ENCODE results near the gene RAB44. TPM values are rescaled to one million over a fixed set of nuclear protein-coding genes. Genes with fewer than 3 reads are reported as not detected.

RAB44 gene
- polyA plus RNA-seq, 4 donors: 0.07 to 0.22 (median 0.18) TPM; not detected in 1

GRCh38 chr6:36724514-36725390 is 27.1 kb downstream of the RAB44 start:
- Histone ChIP-seq H3K27ac (ENCODE audit: low read depth in 1 of 3, low read length in 2 of 3) (no peak overlapping the region), H3K36me3 (ENCODE audit: control insufficient read depth in 3 of 3, insufficient read depth in 2 of 3, low read depth in 1 of 3, low read length in 3 of 3) (no peaks in the 10 kb centered on the region), H3K4me3 (ENCODE audit: low read depth in 1 of 3, low read length in 3 of 3) (no peak overlapping the region), H3K27me3 (ENCODE audit: control insufficient read depth in 3 of 3, insufficient read depth in 3 of 3, low read length in 3 of 3) (no peaks in the 10 kb centered on the region), H3K4me1 (ENCODE audit: control insufficient read depth in 3 of 3, insufficient read depth in 2 of 3, low read depth in 1 of 3, low read length in 2 of 3) (no peaks in the 10 kb centered on the region), H3K9me3 (ENCODE audit: control insufficient read depth in 2 of 2, insufficient read depth in 1 of 2, low read depth in 1 of 2, low read length in 1 of 2) (no peaks in the 10 kb centered on the region)
- FAIRE-seq (no peak), DNase-seq (peak; percentile 84 to 86)
- WGBS, 3 donors: 40 to 55% (median 46%) methylated on average over 13 of the region's 13 CpGs

DNA sequence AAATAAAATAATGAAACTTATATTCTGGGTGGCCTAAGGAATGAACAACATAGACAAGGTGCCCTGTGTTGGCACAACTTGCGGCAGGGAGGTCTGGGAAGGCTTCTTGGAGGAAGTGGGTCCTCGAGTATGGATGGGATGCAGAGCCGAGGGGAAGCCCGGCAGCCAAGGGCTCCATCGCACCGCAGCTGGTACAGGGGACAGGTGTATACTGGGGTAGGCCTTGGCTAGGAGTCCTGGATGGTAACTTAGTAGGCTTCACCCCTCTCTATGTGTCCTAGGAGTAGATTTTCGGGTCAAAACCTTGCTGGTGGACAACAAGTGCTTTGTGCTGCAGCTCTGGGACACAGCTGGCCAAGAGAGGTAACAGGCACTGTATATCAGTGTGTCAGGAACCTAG is 28.0 kb downstream of the RAB44 start:
- Histone ChIP-seq H3K4me1 (ENCODE audit: control insufficient read depth in 3 of 3, insufficient read depth in 2 of 3, low read depth in 1 of 3, low read length in 2 of 3) (no peaks in the 10 kb centered on the region), H3K4me3 (ENCODE audit: low read depth in 1 of 3, low read length in 3 of 3) (no peak overlapping the region), H3K27ac (ENCODE audit: low read depth in 1 of 3, low read length in 2 of 3) (no peak overlapping the region), H3K27me3 (ENCODE audit: control insufficient read depth in 3 of 3, insufficient read depth in 3 of 3, low read length in 3 of 3) (no peaks in the 10 kb centered on the region), H3K36me3 (ENCODE audit: control insufficient read depth in 3 of 3, insufficient read depth in 2 of 3, low read depth in 1 of 3, low read length in 3 of 3) (no peaks in the 10 kb centered on the region), H3K9me3 (ENCODE audit: control insufficient read depth in 2 of 2, insufficient read depth in 1 of 2, low read depth in 1 of 2, low read length in 1 of 2) (no peaks in the 10 kb centered on the region)
- FAIRE-seq: no peak
- 88 to 93% (median 91%) methylated on average over 7 of the region's 7 CpGs for WGBS, 3 donors
- DNase-seq: no peak

DNA sequence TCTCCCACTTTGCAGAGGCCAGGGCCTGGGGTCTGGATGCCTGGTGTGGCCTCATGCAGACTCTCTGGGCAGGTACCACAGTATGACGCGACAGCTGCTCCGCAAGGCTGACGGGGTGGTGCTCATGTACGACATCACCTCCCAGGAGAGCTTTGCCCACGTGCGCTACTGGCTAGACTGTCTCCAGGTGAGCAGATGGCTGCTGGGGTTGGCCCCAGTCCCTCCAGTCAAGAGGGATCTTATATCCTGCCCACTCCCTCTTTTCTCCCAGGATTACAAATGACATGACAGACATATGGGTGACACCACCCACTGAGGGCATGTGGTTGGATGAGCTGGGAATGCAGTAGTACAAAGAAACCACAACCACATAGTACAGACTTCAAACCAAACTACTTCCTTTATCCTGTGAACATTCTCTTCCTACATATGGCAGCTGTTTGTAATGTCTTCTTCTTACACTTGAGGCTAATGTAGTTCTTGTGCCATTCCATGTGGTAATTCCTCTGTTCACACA is 29.9 kb downstream of the RAB44 start:
- 75 to 89% (median 86%) methylated on average over 7 of the region's 7 CpGs for WGBS, 3 donors
- H3K9me3 ChIP-seq (ENCODE audit: control insufficient read depth in 2 of 2, insufficient read depth in 1 of 2, low read depth in 1 of 2, low read length in 1 of 2): no peaks in the 10 kb centered on the region
- H3K27ac ChIP-seq (ENCODE audit: low read depth in 1 of 3, low read length in 2 of 3): no peak overlapping the region
- H3K4me1 ChIP-seq (ENCODE audit: control insufficient read depth in 3 of 3, insufficient read depth in 2 of 3, low read depth in 1 of 3, low read length in 2 of 3): no peaks in the 10 kb centered on the region
- no peak for FAIRE-seq
- no peaks in the 10 kb centered on the region for H3K27me3 ChIP-seq (ENCODE audit: control insufficient read depth in 3 of 3, insufficient read depth in 3 of 3, low read length in 3 of 3)
- no peak overlapping the region for H3K4me3 ChIP-seq (ENCODE audit: low read depth in 1 of 3, low read length in 3 of 3)
- DNase-seq: peak; percentile 19 to 43
- no peaks in the 10 kb centered on the region for H3K36me3 ChIP-seq (ENCODE audit: control insufficient read depth in 3 of 3, insufficient read depth in 2 of 3, low read depth in 1 of 3, low read length in 3 of 3)

GRCh38 chr6:36728289-36729160 is 30.9 kb downstream of the RAB44 start:
- no peaks in the 10 kb centered on the region for H3K27me3 ChIP-seq (ENCODE audit: control insufficient read depth in 3 of 3, insufficient read depth in 3 of 3, low read length in 3 of 3)
- H3K9me3 ChIP-seq (ENCODE audit: control insufficient read depth in 2 of 2, insufficient read depth in 1 of 2, low read depth in 1 of 2, low read length in 1 of 2): no peaks in the 10 kb centered on the region
- no peaks in the 10 kb centered on the region for H3K4me1 ChIP-seq (ENCODE audit: control insufficient read depth in 3 of 3, insufficient read depth in 2 of 3, low read depth in 1 of 3, low read length in 2 of 3)
- no peak overlapping the region for H3K27ac ChIP-seq (ENCODE audit: low read depth in 1 of 3, low read length in 2 of 3)
- DNase-seq (no peak), FAIRE-seq (no peak)
- no peaks in the 10 kb centered on the region for H3K36me3 ChIP-seq (ENCODE audit: control insufficient read depth in 3 of 3, insufficient read depth in 2 of 3, low read depth in 1 of 3, low read length in 3 of 3)
- H3K4me3 ChIP-seq (ENCODE audit: low read depth in 1 of 3, low read length in 3 of 3): no peak overlapping the region
- 85 to 93% (median 86%) methylated on average over 9 to 11 of the region's 11 CpGs for WGBS, 3 donors

DNA sequence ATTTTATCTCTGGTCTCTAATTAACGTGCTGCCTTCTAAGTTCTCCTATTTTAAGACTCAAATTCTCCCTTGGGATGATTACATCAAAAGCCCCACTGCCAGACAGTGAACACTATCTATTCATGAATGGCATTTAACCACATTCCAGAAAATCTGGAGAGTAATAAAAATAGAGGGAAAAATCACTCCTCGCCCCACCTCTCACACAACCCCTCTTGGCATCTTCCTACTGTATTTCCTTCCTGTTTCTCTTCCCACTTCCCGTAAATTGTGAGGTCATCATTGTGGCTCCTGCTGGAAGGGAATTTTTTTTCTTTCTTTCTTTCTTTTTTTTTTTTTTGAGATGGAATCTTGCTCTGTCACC is 31.5 kb downstream of the RAB44 start:
- H3K9me3 ChIP-seq (ENCODE audit: control insufficient read depth in 2 of 2, insufficient read depth in 1 of 2, low read depth in 1 of 2, low read length in 1 of 2): no peaks in the 10 kb centered on the region
- no peaks in the 10 kb centered on the region for H3K4me1 ChIP-seq (ENCODE audit: control insufficient read depth in 3 of 3, insufficient read depth in 2 of 3, low read depth in 1 of 3, low read length in 2 of 3)
- no peaks in the 10 kb centered on the region for H3K36me3 ChIP-seq (ENCODE audit: control insufficient read depth in 3 of 3, insufficient read depth in 2 of 3, low read depth in 1 of 3, low read length in 3 of 3)
- H3K4me3 ChIP-seq (ENCODE audit: low read depth in 1 of 3, low read length in 3 of 3): no peak overlapping the region
- DNase-seq: no peak
- no peak for FAIRE-seq
- 43 to 63% (median 62%) methylated on average over 3 of the region's 3 CpGs for WGBS, 3 donors
- no peaks in the 10 kb centered on the region for H3K27me3 ChIP-seq (ENCODE audit: control insufficient read depth in 3 of 3, insufficient read depth in 3 of 3, low read length in 3 of 3)
- H3K27ac ChIP-seq (ENCODE audit: low read depth in 1 of 3, low read length in 2 of 3): no peak overlapping the region

- DNase-seq: no peak
- peaks cover 0 to 10% (median 0%) of the 10 kb centered on the region in 3 donors for H3K4me1 ChIP-seq (ENCODE audit: control insufficient read depth in 3 of 3, insufficient read depth in 2 of 3, low read depth in 1 of 3, low read length in 2 of 3)
- H3K4me3 ChIP-seq (ENCODE audit: low read depth in 1 of 3, low read length in 3 of 3): no peak overlapping the region
- 86 to 93% (median 93%) methylated on average over 15 of the region's 15 CpGs for WGBS, 3 donors
- H3K9me3 ChIP-seq (ENCODE audit: control insufficient read depth in 2 of 2, insufficient read depth in 1 of 2, low read depth in 1 of 2, low read length in 1 of 2): no peaks in the 10 kb centered on the region
- H3K36me3 ChIP-seq (ENCODE audit: control insufficient read depth in 3 of 3, insufficient read depth in 2 of 3, low read depth in 1 of 3, low read length in 3 of 3): no peaks in the 10 kb centered on the region
- no peak for FAIRE-seq
- H3K27ac ChIP-seq (ENCODE audit: low read depth in 1 of 3, low read length in 2 of 3): no peak overlapping the region
- H3K27me3 ChIP-seq (ENCODE audit: control insufficient read depth in 3 of 3, insufficient read depth in 3 of 3, low read length in 3 of 3): peaks cover 0 to 3% (median 0%) of the 10 kb centered on the region in 3 donors
Observed at GRCh38 chr6:36730424-36731380, 33.1 kb downstream of the RAB44 start.

DNA sequence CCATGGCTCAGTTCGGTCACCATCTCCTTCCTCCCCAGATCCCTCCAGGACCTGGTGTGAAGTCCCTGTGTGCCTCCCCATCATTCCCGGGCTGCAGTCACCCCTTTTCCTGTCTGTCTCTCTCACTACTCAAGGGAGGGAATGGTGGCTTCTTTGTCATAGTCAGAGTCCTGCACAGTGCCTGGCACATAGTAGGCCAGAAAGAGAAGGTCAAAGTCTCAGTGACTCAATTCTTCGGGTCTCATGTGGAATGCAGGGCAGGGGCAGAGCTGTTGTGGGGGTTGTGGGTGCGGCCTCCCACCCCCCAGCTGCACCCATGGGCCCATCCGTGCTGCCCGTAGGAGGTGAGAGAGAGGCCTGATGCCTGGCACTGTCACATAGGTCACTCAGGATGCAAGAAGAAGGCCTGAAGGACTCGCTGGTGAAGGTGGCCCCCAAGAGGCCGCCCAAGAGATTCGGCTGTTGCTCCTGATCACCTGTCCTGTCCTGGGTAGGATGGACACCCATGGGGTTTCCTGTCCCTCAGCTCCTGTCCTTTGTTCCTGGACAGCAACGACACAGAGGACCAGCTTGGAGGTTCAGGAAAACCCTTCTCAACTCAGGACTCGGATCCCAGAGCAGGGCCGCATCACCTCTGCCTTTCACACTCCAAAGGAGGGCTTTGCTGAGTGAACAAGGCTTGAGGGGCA is 34.1 kb downstream of the RAB44 start:
- peaks cover 0 to 13% (median 0%) of the 10 kb centered on the region in 3 donors for H3K4me1 ChIP-seq (ENCODE audit: control insufficient read depth in 3 of 3, insufficient read depth in 2 of 3, low read depth in 1 of 3, low read length in 2 of 3)
- H3K27me3 ChIP-seq (ENCODE audit: control insufficient read depth in 3 of 3, insufficient read depth in 3 of 3, low read length in 3 of 3): peaks cover 0 to 3% (median 0%) of the 10 kb centered on the region in 3 donors
- FAIRE-seq (no peak), DNase-seq (no peak)
- no peak overlapping the region for H3K4me3 ChIP-seq (ENCODE audit: low read depth in 1 of 3, low read length in 3 of 3)
- WGBS, 3 donors: 86 to 87% (median 87%) methylated on average over 12 of the region's 12 CpGs
- H3K9me3 ChIP-seq (ENCODE audit: control insufficient read depth in 2 of 2, insufficient read depth in 1 of 2, low read depth in 1 of 2, low read length in 1 of 2): no peaks in the 10 kb centered on the region
- H3K36me3 ChIP-seq (ENCODE audit: control insufficient read depth in 3 of 3, insufficient read depth in 2 of 3, low read depth in 1 of 3, low read length in 3 of 3): no peaks in the 10 kb centered on the region
- H3K27ac ChIP-seq (ENCODE audit: low read depth in 1 of 3, low read length in 2 of 3): no peak overlapping the region

Measured in small intestine (tissue), 7 donors.